Fibroblast of villous mesenchyme (primary cell): ENCODE results near the gene NELL1. TPM values are rescaled to one million over a fixed set of nuclear protein-coding genes. Genes with fewer than 3 reads are reported as not detected.

Source experiments
- DNase-seq: peaks from one replicate; pipeline ENCODE4 v3.0.0-alpha.2; 2010; ENCODE audit warnings: low read depth
- H3K4me3 ChIP-seq: 2 replicates; pipeline ENCODE4 v1.5.1; 2011; ENCODE audit warnings: low read depth, mild to moderate bottlenecking, low read length
- CTCF ChIP-seq: IDR thresholded peaks from 2 replicates; pipeline ENCODE4 v1.5.1; 2012; ENCODE audit warnings: low read depth, mild to moderate bottlenecking, low read length; ENCODE audit not compliant: insufficient read depth
- total RNA-seq: library from RNA; depleted of rRNA; stranded (reverse); fragments of >200 nt; gene quantifications from 2 replicates; pipeline ENCODE4 v1.2.3, GENCODE V29; 2012

Gene NELL1
- total RNA-seq = not detected in 2 replicates

GRCh38 chr11:20668844-20669819 is at the start of gene NELL1:
NELL1 (plus strand) TSS chr11:20669586.
- DNase-seq = no peak
- no peak for TF ChIP-seq CTCF
- H3K4me3 ChIP-seq = no peak within 1 kb of the TSS

- no peak for DNase-seq
- TF ChIP-seq CTCF = no peak
- H3K4me3 ChIP-seq = no peak overlapping the region
These were observed 48.4 kb upstream of the NELL1 start for GRCh38 chr11:20620988-20621387.

GRCh38 chr11:20621679-20622078 is 47.7 kb upstream of the NELL1 start:
- H3K4me3 ChIP-seq = no peak overlapping the region
- TF ChIP-seq CTCF = no peak
- DNase-seq = no peak

- no peak overlapping the region for H3K4me3 ChIP-seq
- no peak for TF ChIP-seq CTCF
- no peak for DNase-seq
These were observed 46.1 kb upstream of the NELL1 start for GRCh38 chr11:20623252-20623651.

- DNase-seq = no peak
- no peak for TF ChIP-seq CTCF
- no peak overlapping the region for H3K4me3 ChIP-seq
These were observed 43.1 kb upstream of the NELL1 start for GRCh38 chr11:20626279-20626678.

GRCh38 chr11:20627026-20627425 is 42.4 kb upstream of the NELL1 start:
- TF ChIP-seq CTCF = no peak
- no peak for DNase-seq
- H3K4me3 ChIP-seq = no peak overlapping the region
